ENCODE results near the gene HOXC10.

- TF ChIP-seq POLR2AphosphoS5 (IDR thresholded peaks at IDR 0.05) (no peak), CTCF (IDR thresholded peaks at IDR 0.05) (no peak), EP300 (IDR thresholded peaks at IDR 0.05) (no peak), POLR2A (IDR thresholded peaks at IDR 0.05) (no peak)
Observed at GRCh38 chr12:54033106-54033979, 48.4 kb downstream of the HOXC10 start.
